ENCODE data around the gene NLGN3.

Gene NLGN3

GRCh38 chrX:71144651-71145050 is at the start of gene NLGN3:
TSS of gene NLGN3 (plus strand) at chrX:71144841. CDS start at chrX:71147750, 2,909 bp downstream.
- DNase-seq (ENCODE audit: low read depth), result no peak
- no peak within 1 kb of the TSS for H3K4me3 ChIP-seq (ENCODE audit: control insufficient read depth, low read depth, low read length)
- TF ChIP-seq CTCF (conservative IDR thresholded peaks at IDR 0.05; ENCODE audit: control insufficient read depth, insufficient read depth, low read depth, low read length), result no peak

GRCh38 chrX:71095033-71095432 is 49.6 kb upstream of the NLGN3 start:
- TF ChIP-seq CTCF (conservative IDR thresholded peaks at IDR 0.05; ENCODE audit: control insufficient read depth, insufficient read depth, low read depth, low read length), result no peak
- peak overlapping the region; percentile 67 for H3K4me3 ChIP-seq (ENCODE audit: control insufficient read depth, low read depth, low read length)
- no peak for DNase-seq (ENCODE audit: low read depth)

GRCh38 chrX:71095555-71095980 is 49.1 kb upstream of the NLGN3 start, which contains the start of gene FOXO4:
TSS of gene FOXO4 (plus strand) at chrX:71095851. CDS start at chrX:71096529, 678 bp downstream.
- no peak for TF ChIP-seq CTCF (conservative IDR thresholded peaks at IDR 0.05; ENCODE audit: control insufficient read depth, insufficient read depth, low read depth, low read length)
- peak; percentile 78 for DNase-seq (ENCODE audit: low read depth)

GRCh38 chrX:71095981-71096759 is 48.5 kb upstream of the NLGN3 start:
- H3K4me3 ChIP-seq (ENCODE audit: control insufficient read depth, low read depth, low read length), result peak overlapping the region; percentile 67
- TF ChIP-seq CTCF (conservative IDR thresholded peaks at IDR 0.05; ENCODE audit: control insufficient read depth, insufficient read depth, low read depth, low read length), result no peak
- DNase-seq (ENCODE audit: low read depth), result peak; percentile 28

More at GRCh38 chrX:71095555-71095980, 49.1 kb upstream of the NLGN3 start, which contains the start of gene FOXO4:
- peak within 1 kb of the TSS; percentile 67 for H3K4me3 ChIP-seq (ENCODE audit: control insufficient read depth, low read depth, low read length)

GRCh38 chrX:71096760-71097032 is 47.9 kb upstream of the NLGN3 start:
- TF ChIP-seq CTCF (conservative IDR thresholded peaks at IDR 0.05; ENCODE audit: control insufficient read depth, insufficient read depth, low read depth, low read length), result no peak
- H3K4me3 ChIP-seq (ENCODE audit: control insufficient read depth, low read depth, low read length), result peak overlapping the region; percentile 67

GRCh38 chrX:71098302-71098701 is 46.3 kb upstream of the NLGN3 start:
- no peak overlapping the region for H3K4me3 ChIP-seq (ENCODE audit: control insufficient read depth, low read depth, low read length)
- DNase-seq (ENCODE audit: low read depth), result peak; percentile 42
- peak; percentile 37 for TF ChIP-seq CTCF (conservative IDR thresholded peaks at IDR 0.05; ENCODE audit: control insufficient read depth, insufficient read depth, low read depth, low read length)

More at GRCh38 chrX:71096760-71097032, 47.9 kb upstream of the NLGN3 start:
- DNase-seq (ENCODE audit: low read depth), result no peak
